IPS DF 4.7 (cell line): ENCODE results near the gene DOC2A.

Experiments used
- DNase-seq: peaks from one replicate; pipeline ENCODE4 v3.0.0-alpha.2; 2013; ENCODE audit warnings: low spot score; ENCODE audit errors: extremely low read depth

DOC2A gene

DNA sequence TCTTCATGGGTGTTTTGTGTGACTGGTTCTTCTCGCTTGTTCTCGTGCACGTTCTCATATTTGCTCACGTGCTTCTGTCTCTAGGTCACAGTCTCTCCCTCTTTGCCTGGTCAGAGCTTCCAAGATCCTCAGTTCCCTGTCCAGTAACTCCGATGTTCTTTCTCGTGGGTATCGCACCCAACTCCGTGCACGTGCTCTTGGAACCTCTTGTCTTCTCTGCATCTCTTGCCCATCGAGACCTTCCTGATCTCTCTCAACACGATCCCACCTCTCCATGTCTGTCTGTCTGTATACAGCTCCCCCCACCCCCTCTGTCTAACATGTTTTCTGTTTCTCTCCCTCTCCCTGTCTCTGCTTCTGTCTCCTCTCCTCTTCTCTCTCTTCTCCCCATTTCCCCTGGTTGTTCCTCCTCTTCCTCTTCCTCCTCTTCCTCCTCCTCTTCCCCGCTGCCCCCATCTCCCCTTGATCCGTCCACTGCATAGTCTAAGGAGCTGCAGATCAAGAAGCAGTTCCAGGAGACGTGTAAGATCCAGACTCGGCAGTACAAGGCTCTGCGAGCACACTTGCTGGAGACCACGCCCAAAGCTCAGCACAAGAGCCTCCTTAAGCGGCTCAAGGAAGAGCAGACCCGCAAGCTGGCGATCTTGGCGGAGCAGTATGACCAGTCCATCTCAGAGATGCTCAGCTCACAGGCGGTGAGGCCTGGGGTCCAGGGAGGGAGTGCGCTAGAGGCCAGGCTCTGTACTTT lies 21.5 kb downstream of the DOC2A start:
- DNase-seq: no peak

- DNase-seq: no peak
Measured at GRCh38 chr16:29988346-29989075, 22.3 kb downstream of the DOC2A start.

GRCh38 chr16:29987371-29988085 lies 23.3 kb downstream of the DOC2A start:
- DNase-seq: no peak

DNA sequence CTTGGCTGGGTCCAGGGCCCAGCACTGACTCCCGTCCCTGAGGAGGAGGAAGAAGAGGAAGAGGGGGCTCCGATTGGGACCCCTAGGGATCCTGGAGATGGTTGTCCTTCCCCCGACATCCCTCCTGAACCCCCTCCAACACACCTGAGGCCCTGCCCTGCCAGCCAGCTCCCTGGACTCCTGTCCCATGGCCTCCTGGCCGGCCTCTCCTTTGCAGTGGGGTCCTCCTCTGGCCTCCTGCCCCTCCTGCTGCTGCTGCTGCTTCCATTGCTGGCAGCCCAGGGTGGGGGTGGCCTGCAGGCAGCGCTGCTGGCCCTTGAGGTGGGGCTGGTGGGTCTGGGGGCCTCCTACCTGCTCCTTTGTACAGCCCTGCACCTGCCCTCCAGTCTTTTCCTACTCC lies 23.9 kb downstream of the DOC2A start:
- DNase-seq: no peak

DNA sequence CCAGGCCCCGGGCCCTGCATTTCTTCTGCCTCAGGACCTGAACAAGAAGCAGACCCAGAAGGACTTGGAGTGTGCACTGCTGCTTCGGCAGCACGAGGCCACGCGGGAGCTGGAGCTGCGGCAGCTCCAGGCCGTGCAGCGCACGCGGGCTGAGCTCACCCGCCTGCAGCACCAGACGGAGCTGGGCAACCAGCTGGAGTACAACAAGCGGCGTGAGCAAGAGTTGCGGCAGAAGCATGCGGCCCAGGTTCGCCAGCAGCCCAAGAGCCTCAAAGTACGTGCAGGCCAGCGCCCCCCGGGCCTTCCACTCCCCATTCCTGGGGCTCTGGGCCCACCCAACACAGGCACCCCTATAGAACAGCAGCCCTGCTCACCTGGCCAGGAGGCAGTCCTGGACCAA lies 24.6 kb downstream of the DOC2A start:
- no peak for DNase-seq

- no peak for DNase-seq
Measured at GRCh38 chr16:29985271-29985811, 25.5 kb downstream of the DOC2A start.

GRCh38 chr16:29984764-29985147 lies 26.1 kb downstream of the DOC2A start:
- DNase-seq: no peak

DNA sequence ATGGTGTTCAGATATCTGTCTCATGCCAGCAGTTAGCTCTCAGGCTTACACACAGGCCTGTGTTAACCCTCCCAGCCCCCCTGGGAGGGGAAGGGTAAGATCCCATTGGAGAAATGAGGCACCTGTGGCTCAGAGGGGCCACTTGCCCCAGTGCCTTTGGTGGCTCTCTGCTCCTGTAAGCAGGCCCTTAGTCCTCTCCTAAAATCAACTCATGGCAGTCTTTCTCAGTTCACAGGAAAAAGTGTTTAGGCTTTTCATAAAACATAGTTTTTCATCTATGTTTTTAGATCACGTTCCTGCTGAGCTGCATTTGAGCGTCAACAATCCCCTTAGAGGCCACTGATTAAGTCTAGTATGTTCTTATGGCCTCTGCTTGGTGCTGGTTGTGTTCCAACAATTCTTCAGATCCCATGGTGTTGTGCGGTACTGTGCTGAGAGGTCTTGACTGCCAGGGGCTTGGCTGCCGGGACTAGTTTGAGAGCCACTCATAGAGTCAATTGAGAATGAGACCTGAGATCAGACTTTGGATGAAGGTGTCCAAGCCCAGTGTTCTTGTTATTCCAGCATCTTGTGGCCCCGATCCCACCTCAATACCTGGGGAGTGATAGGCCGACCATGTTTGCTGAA lies 26.6 kb downstream of the DOC2A start:
- no peak for DNase-seq

GRCh38 chr16:29983420-29984136 lies 27.2 kb downstream of the DOC2A start:
- DNase-seq: no peak

GRCh38 chr16:29982560-29983419 lies 28.0 kb downstream of the DOC2A start:
- DNase-seq: no peak

- no peak for DNase-seq
Measured at GRCh38 chr16:29978564-29979270, 32.1 kb downstream of the DOC2A start.

DNA sequence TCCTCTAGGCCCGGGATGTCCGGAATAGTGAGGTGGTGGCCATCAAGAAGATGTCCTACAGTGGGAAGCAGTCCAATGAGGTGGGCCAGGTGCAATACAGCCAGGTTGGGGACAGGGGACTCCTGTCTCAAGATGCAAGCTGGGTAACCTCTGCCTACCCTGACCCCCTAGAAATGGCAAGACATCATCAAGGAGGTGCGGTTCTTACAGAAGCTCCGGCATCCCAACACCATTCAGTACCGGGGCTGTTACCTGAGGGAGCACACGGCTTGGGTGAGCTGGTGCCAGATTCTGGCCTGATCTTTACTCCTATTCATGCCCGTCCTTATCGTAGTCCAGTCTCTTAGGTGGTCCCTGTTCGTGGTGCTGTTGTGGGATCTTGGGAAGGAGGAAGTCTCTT lies 32.7 kb downstream of the DOC2A start:
- DNase-seq: no peak

GRCh38 chr16:29977063-29977825 lies 33.6 kb downstream of the DOC2A start:
- DNase-seq: no peak

GRCh38 chr16:29975811-29976511 lies 34.9 kb downstream of the DOC2A start:
- DNase-seq: no peak

- no peak for DNase-seq
Measured at GRCh38 chr16:29975134-29975538, 35.7 kb downstream of the DOC2A start.

DNA sequence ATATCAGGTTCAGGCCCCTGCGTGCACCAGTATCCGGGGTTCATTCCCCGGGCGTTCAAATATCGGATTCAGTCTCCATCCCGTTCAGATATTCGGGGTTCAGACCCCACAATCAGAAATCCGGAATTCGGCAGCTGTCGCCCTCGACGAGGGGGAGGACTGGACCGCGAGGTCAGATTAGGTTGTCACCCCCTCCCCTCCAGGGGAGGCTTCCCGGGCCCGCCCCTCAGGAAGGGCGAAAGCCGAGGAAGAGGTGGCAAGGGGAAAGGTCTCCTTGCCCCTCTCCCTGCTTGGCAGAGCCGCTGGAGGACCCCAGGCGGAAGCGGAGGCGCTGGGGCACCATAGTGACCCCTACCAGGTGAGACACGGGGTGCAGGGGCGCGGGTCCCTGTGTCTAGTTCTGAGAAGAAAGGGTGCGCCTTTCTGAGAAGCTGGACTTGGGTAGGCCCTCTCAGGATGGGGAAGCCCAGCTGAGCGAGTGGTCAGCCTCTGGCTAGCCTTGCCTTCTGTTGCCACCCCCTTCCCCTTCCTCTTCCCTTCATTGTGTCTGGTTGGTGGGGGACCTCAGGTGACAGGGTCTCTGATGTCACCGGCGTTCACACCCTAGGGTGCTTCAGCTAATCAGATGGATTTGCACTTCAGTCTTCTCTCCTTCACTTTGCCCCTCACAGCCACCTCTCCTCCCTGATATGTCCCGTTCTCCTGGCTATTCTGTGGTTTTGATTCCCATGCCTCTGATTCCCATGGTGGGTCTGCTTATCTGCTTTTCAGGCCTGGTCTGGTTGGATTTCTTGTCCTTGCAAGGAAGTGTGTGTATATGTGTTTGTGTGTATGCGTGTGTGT lies 36.3 kb downstream of the DOC2A start:
- DNase-seq: no peak
